ENCODE measurements around the gene CAPN1.

- TF ChIP-seq CTCF (IDR thresholded peaks at IDR 0.05) (no peak), POLR2A (IDR thresholded peaks at IDR 0.05) (no peak)
Measured at GRCh38 chr11:65132988-65133700, 48.6 kb upstream of the CAPN1 start.

Measured in adrenal gland (tissue), 5 donors.